Thyroid gland (tissue), 4 donors: ENCODE measurements around the gene CLIC5. TPM values are rescaled to one million over a fixed set of nuclear protein-coding genes. Genes with fewer than 3 reads are reported as not detected.

Source experiments
- DNase-seq, 2 donors: peaks; one replicate each; pipeline ENCODE4 v3.0.0-alpha.2; 2019
- H3K27ac ChIP-seq, 3 donors: fragments of 200-600 bp; sonication (generic); 1 replicate in 2 of 3; 2 replicates in 1 of 3; pipeline ENCODE4 v1.5.1; 2016 to 2019; ENCODE audit warnings: mild to moderate bottlenecking in 1 of 3, moderate library complexity in 1 of 3
- H3K27me3 ChIP-seq: fragments of 200-600 bp; sonication (generic); one replicate; pipeline ENCODE4 v1.5.1; 2019
- H3K36me3 ChIP-seq, 2 donors: fragments of 200-600 bp; sonication (generic); one replicate each; pipeline ENCODE4 v1.5.1; 2016 to 2019
- H3K4me1 ChIP-seq, 2 donors: fragments of 200-600 bp; sonication (generic); one replicate each; pipeline ENCODE4 v1.5.1; 2017 to 2019
- H3K4me3 ChIP-seq, 3 donors: fragments of 200-600 bp; sonication (generic); replicated peaks in 1 of 3; 1 replicate in 2 of 3; 2 replicates in 1 of 3; pipeline ENCODE4 v1.5.1; 2016; ENCODE audit warnings: mild to moderate bottlenecking in 1 of 3
- H3K9me3 ChIP-seq: fragments of 200-600 bp; sonication (generic); one replicate; pipeline ENCODE4 v1.5.1; 2017
- POLR2A ChIP-seq, 2 donors: fragments of 450-650 bp; IDR thresholded peaks; one replicate each; pipeline ENCODE4 v1.6.1; 2017; ENCODE audit warnings: antibody characterized with exemption in 2 of 2, mild to moderate bottlenecking in 2 of 2, moderate library complexity in 1 of 2
- WGBS, 2 donors: methylation state at CpG; one replicate each; pipeline ENCODE4 v1.1.5; 2017; 5-methylcytosine and 5-hydroxymethylcytosine counted together
- intact Hi-C: fragments of 100-400 bp; cut with DNase I; formaldehyde crosslinking; loops from one replicate; pipeline ENCODE4 v1.15.1; 2023
- total RNA-seq, 4 donors: library from RNA; depleted of rRNA; stranded (reverse); fragments of >200 nt; gene quantifications; one replicate each; pipeline ENCODE4 v1.2.3, GENCODE V29; 2016
- TF ChIP-seq, protein P1 (sequence below), 6 experiments: fragments of 200-600 bp in 3 of 6; fragments of 450-650 bp in 3 of 6; sonication (generic) in 3 of 6; IDR thresholded peaks; one replicate each; pipeline ENCODE4 v1.5.1; 2016 to 2019; ENCODE audit warnings: antibody characterized with exemption in 6 of 6, mild to moderate bottlenecking in 2 of 6, inconsistent platforms in 1 of 6, moderate library complexity in 1 of 6

Gene CLIC5
- total RNA-seq, 4 donors from 2014 or later, result 10.5 to 15.5 (median 11.7) TPM

- no peaks in the 10 kb centered on the region for H3K36me3 ChIP-seq
- no peaks in the 10 kb centered on the region for H3K9me3 ChIP-seq
- WGBS, 2 donors, result 78 to 83% methylated on average over 9 of the region's 9 CpGs
- intact Hi-C loops, result no loop called here
- H3K4me1 ChIP-seq, result peaks cover 9 to 32% of the 10 kb centered on the region in 2 donors
- no peak overlapping the region for H3K27ac ChIP-seq
- no peak overlapping the region for H3K4me3 ChIP-seq
- no peaks in the 10 kb centered on the region for H3K27me3 ChIP-seq
- no peak for TF ChIP-seq POLR2A (IDR thresholded peaks at IDR 0.05)
- TF ChIP-seq, protein P1, sequence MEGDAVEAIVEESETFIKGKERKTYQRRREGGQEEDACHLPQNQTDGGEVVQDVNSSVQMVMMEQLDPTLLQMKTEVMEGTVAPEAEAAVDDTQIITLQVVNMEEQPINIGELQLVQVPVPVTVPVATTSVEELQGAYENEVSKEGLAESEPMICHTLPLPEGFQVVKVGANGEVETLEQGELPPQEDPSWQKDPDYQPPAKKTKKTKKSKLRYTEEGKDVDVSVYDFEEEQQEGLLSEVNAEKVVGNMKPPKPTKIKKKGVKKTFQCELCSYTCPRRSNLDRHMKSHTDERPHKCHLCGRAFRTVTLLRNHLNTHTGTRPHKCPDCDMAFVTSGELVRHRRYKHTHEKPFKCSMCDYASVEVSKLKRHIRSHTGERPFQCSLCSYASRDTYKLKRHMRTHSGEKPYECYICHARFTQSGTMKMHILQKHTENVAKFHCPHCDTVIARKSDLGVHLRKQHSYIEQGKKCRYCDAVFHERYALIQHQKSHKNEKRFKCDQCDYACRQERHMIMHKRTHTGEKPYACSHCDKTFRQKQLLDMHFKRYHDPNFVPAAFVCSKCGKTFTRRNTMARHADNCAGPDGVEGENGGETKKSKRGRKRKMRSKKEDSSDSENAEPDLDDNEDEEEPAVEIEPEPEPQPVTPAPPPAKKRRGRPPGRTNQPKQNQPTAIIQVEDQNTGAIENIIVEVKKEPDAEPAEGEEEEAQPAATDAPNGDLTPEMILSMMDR (IDR thresholded peaks at IDR 0.05), result no peak
- DNase-seq, result no peak
These were observed 33.2 kb downstream of the CLIC5 start for GRCh38 chr6:45982280-45983036.

DNA sequence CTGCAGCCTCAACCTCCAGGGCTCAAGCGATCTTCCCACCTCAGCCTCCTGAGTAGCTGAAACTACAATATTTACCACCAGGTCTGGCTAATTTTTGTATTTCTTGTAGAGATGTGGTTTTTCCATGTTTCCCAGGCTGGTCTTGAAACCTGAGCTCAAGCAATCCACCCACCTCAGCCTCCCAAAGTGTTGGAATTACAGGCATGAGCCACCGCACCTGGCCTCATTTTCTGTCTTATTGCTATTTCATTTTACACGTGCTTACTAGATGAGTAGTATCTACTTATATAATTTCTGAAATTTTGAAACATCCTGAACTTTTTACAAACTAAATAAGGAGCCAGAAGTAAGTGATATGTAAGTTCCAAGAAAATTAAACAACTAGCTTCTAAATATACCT is 34.6 kb downstream of the CLIC5 start:
- no peak for DNase-seq
- Histone ChIP-seq H3K9me3 (no peaks in the 10 kb centered on the region), H3K4me3 (no peak overlapping the region), H3K27me3 (no peaks in the 10 kb centered on the region), H3K36me3 (no peaks in the 10 kb centered on the region), H3K27ac (no peak overlapping the region), H3K4me1 (peaks cover 0 to 18% of the 10 kb centered on the region in 2 donors)
- WGBS, 2 donors, result 91 to 94% methylated on average over 3 of the region's 3 CpGs
- TF ChIP-seq, protein P1 (IDR thresholded peaks at IDR 0.05), result no peak
- TF ChIP-seq POLR2A (IDR thresholded peaks at IDR 0.05), result no peak
- intact Hi-C loops, result no loop called here

GRCh38 chr6:45979311-45979710 is 36.3 kb downstream of the CLIC5 start:
- intact Hi-C loops, result no loop called here
- no peak overlapping the region for H3K4me3 ChIP-seq
- 74 to 78% methylated on average over 2 of the region's 2 CpGs for WGBS, 2 donors

GRCh38 chr6:45974596-45974995 is 41.1 kb downstream of the CLIC5 start:
- intact Hi-C loops, result no loop called here
- Histone ChIP-seq H3K4me3 (no peak overlapping the region), H3K27ac (no peak overlapping the region), H3K4me1 (peaks cover 11 to 23% of the 10 kb centered on the region in 2 donors), H3K36me3 (no peaks in the 10 kb centered on the region), H3K27me3 (no peaks in the 10 kb centered on the region), H3K9me3 (no peaks in the 10 kb centered on the region)
- no peak for DNase-seq
- TF ChIP-seq POLR2A (IDR thresholded peaks at IDR 0.05), result no peak
- TF ChIP-seq, protein P1 (IDR thresholded peaks at IDR 0.05), result no peak

More at GRCh38 chr6:45979311-45979710, 36.3 kb downstream of the CLIC5 start:
- peaks cover 0 to 12% of the 10 kb centered on the region in 2 donors for H3K4me1 ChIP-seq
- no peak for DNase-seq
- no peaks in the 10 kb centered on the region for H3K9me3 ChIP-seq
- no peak overlapping the region for H3K27ac ChIP-seq
- no peaks in the 10 kb centered on the region for H3K36me3 ChIP-seq
- no peak for TF ChIP-seq POLR2A (IDR thresholded peaks at IDR 0.05)
- TF ChIP-seq, protein P1 (IDR thresholded peaks at IDR 0.05), result no peak
- H3K27me3 ChIP-seq, result no peaks in the 10 kb centered on the region

- Histone ChIP-seq H3K27ac (no peak overlapping the region), H3K9me3 (no peaks in the 10 kb centered on the region), H3K4me3 (no peak overlapping the region), H3K27me3 (no peaks in the 10 kb centered on the region), H3K4me1 (peaks cover 11 to 23% of the 10 kb centered on the region in 2 donors), H3K36me3 (no peaks in the 10 kb centered on the region)
- TF ChIP-seq, protein P1 (IDR thresholded peaks at IDR 0.05), result no peak
- TF ChIP-seq POLR2A (IDR thresholded peaks at IDR 0.05), result no peak
- DNase-seq, result peak; percentile 23 to 51
- 50 to 52% methylated on average over 4 of the region's 4 CpGs for WGBS, 2 donors
- intact Hi-C loops, result no loop called here
These were observed 42.7 kb downstream of the CLIC5 start for GRCh38 chr6:45972795-45973503.
